Measurements from ENCODE around the gene KCNK13. TPM values are rescaled to one million over a fixed set of nuclear protein-coding genes. Genes with fewer than 3 reads are reported as not detected.

Gene KCNK13
- total and polyA plus RNA-seq, 9 of the 15 experiments (the other 6 are each of a cell fraction or from before 2014, with no cell fraction given), result 0.03 to 0.05 TPM; not detected in 7

- H3K9ac ChIP-seq (ENCODE audit: insufficient read depth in 1 of 2, low read depth in 2 of 2, low read length in 2 of 2), result no peak overlapping the region
- H2AFZ ChIP-seq (ENCODE audit: low read depth, low read length), result no peak overlapping the region
- intact Hi-C loops (cut with micrococcal nuclease), result no loop called here
- H3K79me2 ChIP-seq (ENCODE audit: control insufficient read depth, insufficient read depth, low read length), result no peaks in the 10 kb centered on the region
- H3K27ac ChIP-seq (ENCODE audit: extremely low read depth, low read depth, low read length), result no peak overlapping the region
- no peaks in the 10 kb centered on the region; a peak in 1 of 5 replicates for H3K27me3 ChIP-seq (ENCODE audit: control insufficient read depth in 2 of 2, insufficient read depth in 2 of 2, low read length in 2 of 2)
- BruUV-seq (replicated peaks), result no TSS peak
- WGBS (ENCODE audit: insufficient coverage, low coverage, missing lambda C conversion rate), result 4% methylated on average over 2 of the region's 2 CpGs
- no peak for DNase-seq (ENCODE audit: extremely low read depth in 1 of 4, low spot score in 3 of 4)
- no peaks in the 10 kb centered on the region for H4K20me1 ChIP-seq (replicated peaks; ENCODE audit: control insufficient read depth, insufficient read depth, low read length)
- H3K36me3 ChIP-seq (ENCODE audit: control insufficient read depth, insufficient read depth, low read length), result no peaks in the 10 kb centered on the region
- no peaks in the 10 kb centered on the region for H3K9me3 ChIP-seq (replicated peaks; ENCODE audit: control insufficient read depth, insufficient read depth, low read depth, low read length)
- H3K9me1 ChIP-seq (ENCODE audit: control insufficient read depth, insufficient read depth, low read length), result no peaks in the 10 kb centered on the region
- TF ChIP-seq ZNF277 (CRISPR knock-in tag; IDR thresholded peaks at IDR 0.05; ENCODE audit: borderline replicate concordance) (no peak), CBFB (CRISPR knock-in tag; IDR thresholded peaks at IDR 0.05) (no peak), HDAC8 (tag; IDR thresholded peaks at IDR 0.05) (no peak), HLTF (IDR thresholded peaks at IDR 0.05) (no peak), RNF2 (IDR thresholded peaks at IDR 0.05) (no peak), KLF16 (IDR thresholded peaks at IDR 0.05) (no peak), ESRRA (IDR thresholded peaks at IDR 0.05; ENCODE audit: borderline replicate concordance, low read depth) (no peak), ZNF408 (CRISPR knock-in tag; IDR thresholded peaks at IDR 0.05; ENCODE audit: low read depth) (no peak), POLR2G (IDR thresholded peaks at IDR 0.05; ENCODE audit: low read depth, low read length) (no peak), ZBTB33 (CRISPR knock-in tag; IDR thresholded peaks at IDR 0.05) (no peak), ARNT (IDR thresholded peaks at IDR 0.05) (no peak), CBX5 (IDR thresholded peaks at IDR 0.05; ENCODE audit: borderline replicate concordance, low read depth) (no peak), MAFF (IDR thresholded peaks at IDR 0.05; ENCODE audit: low read length) (no peak), ZNF717 (CRISPR knock-in tag; IDR thresholded peaks at IDR 0.05) (no peak), MCM2 (IDR thresholded peaks at IDR 0.05; ENCODE audit: low read depth) (no peak)
- TF ChIP-seq, protein P1, sequence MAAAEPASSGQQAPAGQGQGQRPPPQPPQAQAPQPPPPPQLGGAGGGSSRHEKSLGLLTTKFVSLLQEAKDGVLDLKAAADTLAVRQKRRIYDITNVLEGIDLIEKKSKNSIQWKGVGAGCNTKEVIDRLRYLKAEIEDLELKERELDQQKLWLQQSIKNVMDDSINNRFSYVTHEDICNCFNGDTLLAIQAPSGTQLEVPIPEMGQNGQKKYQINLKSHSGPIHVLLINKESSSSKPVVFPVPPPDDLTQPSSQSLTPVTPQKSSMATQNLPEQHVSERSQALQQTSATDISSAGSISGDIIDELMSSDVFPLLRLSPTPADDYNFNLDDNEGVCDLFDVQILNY (CRISPR knock-in tag; IDR thresholded peaks at IDR 0.05), result no peak
- TF ChIP-seq, protein P2, sequence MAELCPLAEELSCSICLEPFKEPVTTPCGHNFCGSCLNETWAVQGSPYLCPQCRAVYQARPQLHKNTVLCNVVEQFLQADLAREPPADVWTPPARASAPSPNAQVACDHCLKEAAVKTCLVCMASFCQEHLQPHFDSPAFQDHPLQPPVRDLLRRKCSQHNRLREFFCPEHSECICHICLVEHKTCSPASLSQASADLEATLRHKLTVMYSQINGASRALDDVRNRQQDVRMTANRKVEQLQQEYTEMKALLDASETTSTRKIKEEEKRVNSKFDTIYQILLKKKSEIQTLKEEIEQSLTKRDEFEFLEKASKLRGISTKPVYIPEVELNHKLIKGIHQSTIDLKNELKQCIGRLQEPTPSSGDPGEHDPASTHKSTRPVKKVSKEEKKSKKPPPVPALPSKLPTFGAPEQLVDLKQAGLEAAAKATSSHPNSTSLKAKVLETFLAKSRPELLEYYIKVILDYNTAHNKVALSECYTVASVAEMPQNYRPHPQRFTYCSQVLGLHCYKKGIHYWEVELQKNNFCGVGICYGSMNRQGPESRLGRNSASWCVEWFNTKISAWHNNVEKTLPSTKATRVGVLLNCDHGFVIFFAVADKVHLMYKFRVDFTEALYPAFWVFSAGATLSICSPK (IDR thresholded peaks at IDR 0.05; ENCODE audit: borderline replicate concordance), result no peak
- TF ChIP-seq, protein P3, sequence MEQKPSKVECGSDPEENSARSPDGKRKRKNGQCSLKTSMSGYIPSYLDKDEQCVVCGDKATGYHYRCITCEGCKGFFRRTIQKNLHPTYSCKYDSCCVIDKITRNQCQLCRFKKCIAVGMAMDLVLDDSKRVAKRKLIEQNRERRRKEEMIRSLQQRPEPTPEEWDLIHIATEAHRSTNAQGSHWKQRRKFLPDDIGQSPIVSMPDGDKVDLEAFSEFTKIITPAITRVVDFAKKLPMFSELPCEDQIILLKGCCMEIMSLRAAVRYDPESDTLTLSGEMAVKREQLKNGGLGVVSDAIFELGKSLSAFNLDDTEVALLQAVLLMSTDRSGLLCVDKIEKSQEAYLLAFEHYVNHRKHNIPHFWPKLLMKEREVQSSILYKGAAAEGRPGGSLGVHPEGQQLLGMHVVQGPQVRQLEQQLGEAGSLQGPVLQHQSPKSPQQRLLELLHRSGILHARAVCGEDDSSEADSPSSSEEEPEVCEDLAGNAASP (IDR thresholded peaks at IDR 0.05), result no peak
- H3K4me2 ChIP-seq (ENCODE audit: insufficient read depth, low read length), result no peak overlapping the region
- CTCF ChIA-PET (ENCODE audit: low intra/inter-chr PET ratio), result no interaction called here
- in situ Hi-C loops (cut with MboI), result no loop called here
- no peaks in the 10 kb centered on the region for H3K4me1 ChIP-seq (replicated peaks in 1 of 2; ENCODE audit: control insufficient read depth in 2 of 2, insufficient read depth in 2 of 2, low read length in 2 of 2)
- ATAC-seq, result no peak
- H3K4me3 ChIP-seq, result no peak overlapping the region
- no peak for FAIRE-seq
- POLR2A ChIA-PET, result no interaction called here
Measured at GRCh38 chr14:90153429-90153828, 91.6 kb downstream of the KCNK13 start.
